Thoracic aorta (tissue), 2 donors: ENCODE measurements around the gene CELSR2. TPM values are rescaled to one million over a fixed set of nuclear protein-coding genes. Genes with fewer than 3 reads are reported as not detected.
A peak's percentile ranks its signal among the peaks of the same experiment; 100 is the strongest.
"Not testable (repeated sequence)": the region's sequence is repeated elsewhere in the genome, so short reads cannot be mapped to it uniquely, and the experiment has no call there.

Source experiments
- ATAC-seq: fragments of 150-250 bp; one replicate; pipeline ENCODE4 v1.8.0; 2017; ENCODE audit warnings: low read depth; ENCODE audit not compliant: insufficient number of reproducible peaks, low FRiP score
- DNase-seq: peaks from one replicate; pipeline ENCODE4 v3.0.0-alpha.2; 2020; ENCODE audit warnings: low spot score
- H3K27ac ChIP-seq, 2 donors: fragments of 200-600 bp; sonication (generic); 1 replicate in 1 of 2; 2 replicates in 1 of 2; pipeline ENCODE4 v1.5.1; 2016; ENCODE audit warnings: mild to moderate bottlenecking in 2 of 2, moderate library complexity in 2 of 2
- H3K27me3 ChIP-seq: fragments of 200-600 bp; sonication (generic); replicated peaks from 2 replicates; pipeline ENCODE4 v1.6.0; 2016; ENCODE audit warnings: mild to moderate bottlenecking; ENCODE audit not compliant: insufficient read depth
- H3K36me3 ChIP-seq: fragments of 200-600 bp; sonication (generic); one replicate; pipeline ENCODE4 v1.5.1; 2016
- H3K4me1 ChIP-seq, 2 donors: fragments of 200-600 bp; sonication (generic); 1 replicate in 1 of 2; 2 replicates in 1 of 2; pipeline versions ENCODE4 v1.5.1 to v1.6.0; 2016; ENCODE audit warnings: low read depth in 2 of 2, mild to moderate bottlenecking in 1 of 2; ENCODE audit not compliant: control insufficient read depth in 1 of 2
- H3K4me3 ChIP-seq: fragments of 200-600 bp; sonication (generic); 2 replicates; pipeline ENCODE4 v1.5.1; 2016; ENCODE audit warnings: mild to moderate bottlenecking
- H3K9me3 ChIP-seq: fragments of 200-600 bp; sonication (generic); 2 replicates; pipeline ENCODE4 v1.5.1; 2016
- CTCF ChIP-seq: fragments of 200-600 bp; sonication (generic); IDR thresholded peaks from one replicate; pipeline ENCODE4 v1.5.1; 2019; ENCODE audit warnings: antibody characterized with exemption
- total RNA-seq, 2 donors: library from RNA; depleted of rRNA; stranded (reverse); fragments of >200 nt; gene quantifications; one replicate each; pipeline versions ENCODE4 v1.1.0 to v1.2.3, GENCODE V29; 2016

The CELSR2 gene
- total RNA-seq, 2 donors from 2014 or later: 4.0 to 10.0 TPM

DNA sequence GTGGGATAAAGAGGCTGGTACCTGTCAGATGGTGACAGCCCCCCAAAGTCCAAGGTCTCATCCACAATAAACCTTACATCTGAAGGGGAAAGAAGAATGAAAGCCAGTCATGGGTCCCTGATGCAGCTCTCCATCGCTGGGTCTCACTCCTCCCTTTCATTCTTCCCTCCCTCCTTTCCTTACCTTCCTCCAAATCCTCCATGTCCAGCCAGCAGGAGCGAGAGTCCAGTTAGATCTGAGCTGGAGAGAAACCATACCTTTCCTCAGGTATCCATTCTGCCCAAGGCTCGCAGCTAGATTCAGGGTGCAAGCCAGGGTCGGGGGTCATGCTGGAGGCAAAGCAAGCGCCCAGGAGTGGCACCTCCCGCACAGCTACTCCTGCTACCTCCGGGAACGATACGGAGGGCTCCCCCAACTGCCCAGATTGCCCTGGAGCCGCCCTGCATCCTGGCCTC lies 33.2 kb downstream of the CELSR2 start:
- peaks cover 12 to 28% of the 10 kb centered on the region in 2 donors for H3K4me1 ChIP-seq
- H3K27ac ChIP-seq: peak overlapping the region; percentile 54 to 84
- DNase-seq (no peak), ATAC-seq (no peak)
- H3K9me3 ChIP-seq: no peaks in the 10 kb centered on the region
- no peak for TF ChIP-seq CTCF
- H3K4me3 ChIP-seq: peak overlapping the region; percentile 80
- no peaks in the 10 kb centered on the region for H3K36me3 ChIP-seq
- no peaks in the 10 kb centered on the region for H3K27me3 ChIP-seq

DNA sequence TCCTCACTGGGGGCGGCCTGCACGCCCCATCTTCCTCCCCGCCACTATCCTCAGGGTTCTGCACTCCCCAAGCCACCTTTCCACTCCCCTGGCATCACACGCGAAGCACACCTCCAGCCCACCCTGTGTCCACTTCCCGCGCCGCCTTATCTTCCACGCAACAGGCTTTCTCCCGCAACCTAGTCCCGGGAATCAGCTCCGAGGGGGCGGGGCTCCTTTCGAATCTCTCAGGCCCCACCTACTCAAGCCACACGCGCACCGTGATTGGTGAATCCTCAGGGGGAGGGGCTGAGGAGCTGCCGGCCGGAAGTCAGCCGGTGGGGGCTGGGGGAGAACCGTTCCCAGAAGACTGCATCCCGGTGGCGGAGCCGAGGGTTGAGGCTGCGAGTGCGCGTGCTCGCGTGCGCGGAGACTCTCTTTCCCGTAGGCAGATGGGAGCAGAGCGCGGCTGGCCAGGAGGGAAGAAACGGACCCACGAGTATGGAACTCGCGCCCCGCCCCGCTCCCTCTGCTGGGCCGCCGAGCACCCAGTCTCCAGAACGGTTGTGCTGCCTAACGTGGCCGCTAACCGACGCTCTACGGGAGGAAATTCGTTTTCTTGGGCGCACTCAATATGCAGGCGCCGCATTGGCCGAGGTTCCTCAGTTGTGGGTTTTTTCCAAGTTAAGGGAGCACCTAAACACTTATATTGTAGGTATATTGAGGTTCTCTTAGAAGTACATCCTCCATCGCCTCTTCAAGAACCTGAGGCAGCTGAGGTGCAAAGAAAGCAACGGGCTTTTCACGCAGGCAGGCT lies 33.8 kb downstream of the CELSR2 start, which contains the start of gene PSRC1:
PSRC1 (minus strand) TSS at position 194 of the 796 bp plus-strand sequence.
- Histone ChIP-seq H3K27me3 (no peaks in the 10 kb centered on the region), H3K27ac (peak within 1 kb of the TSS; percentile 84 to 93), H3K9me3 (no peaks in the 10 kb centered on the region), H3K36me3 (no peaks in the 10 kb centered on the region), H3K4me1 (peaks cover 12 to 25% of the 10 kb centered on the region in 2 donors), H3K4me3 (peak within 1 kb of the TSS; percentile 80)
- DNase-seq (peak; percentile 88), ATAC-seq (peak; percentile 97)
- peak; percentile 62 for TF ChIP-seq CTCF

- no peaks in the 10 kb centered on the region for H3K36me3 ChIP-seq
- ATAC-seq: no peak
- no peaks in the 10 kb centered on the region for H3K27me3 ChIP-seq
- H3K4me1 ChIP-seq: peaks cover 12 to 25% of the 10 kb centered on the region in 2 donors
- DNase-seq: no peak
- no peaks in the 10 kb centered on the region for H3K9me3 ChIP-seq
- H3K4me3 ChIP-seq: peak overlapping the region; percentile 80
- H3K27ac ChIP-seq: peak overlapping the region; percentile 84 to 93
- no peak for TF ChIP-seq CTCF
Observed at GRCh38 chr1:109283748-109284600, 34.6 kb downstream of the CELSR2 start.

DNA sequence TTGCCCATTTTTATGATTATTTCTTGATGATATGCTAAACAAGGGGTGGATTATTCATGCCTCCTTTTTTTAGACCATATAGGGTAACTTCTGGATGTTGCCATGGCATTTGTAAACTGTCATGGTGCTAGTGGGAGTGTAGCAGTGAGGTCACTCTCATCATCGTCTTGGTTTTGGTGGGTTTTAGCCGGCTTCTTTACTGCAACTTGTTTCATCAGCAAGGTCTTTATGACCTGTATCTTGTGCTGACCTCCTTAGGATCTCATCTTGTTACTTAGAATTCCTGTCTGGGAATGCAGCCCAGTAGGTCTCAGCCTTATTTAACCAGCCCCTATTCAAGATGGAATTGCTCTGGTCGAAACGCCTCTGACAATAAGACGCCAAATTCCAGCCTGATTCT lies 37.4 kb downstream of the CELSR2 start:
- not testable (repeated sequence) for H3K4me3 ChIP-seq, DNase-seq, H3K27ac ChIP-seq, H3K27me3 ChIP-seq, ATAC-seq, H3K9me3 ChIP-seq, H3K36me3 ChIP-seq
- H3K4me1 ChIP-seq: peaks cover 9 to 20% of the 10 kb centered on the region in 2 donors

DNA sequence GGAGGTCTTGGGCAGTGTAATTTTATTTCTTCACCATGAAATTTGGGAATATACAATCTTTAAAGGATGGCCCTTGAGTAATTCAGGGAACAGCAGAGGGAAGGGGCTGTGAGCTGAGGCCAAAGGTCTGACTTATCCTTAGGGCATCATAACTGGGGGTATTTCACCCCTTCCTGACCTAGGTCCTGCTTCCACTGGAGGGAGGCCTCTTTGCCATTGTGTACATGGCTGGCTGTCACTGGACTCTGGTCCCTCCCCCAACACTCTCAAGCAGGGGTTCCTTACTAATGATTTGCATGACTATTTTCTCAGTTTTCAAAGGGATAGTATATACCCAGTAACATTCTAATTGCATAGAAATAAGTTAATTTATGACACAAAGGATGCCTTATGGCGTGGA lies 40.8 kb downstream of the CELSR2 start:
- no peaks in the 10 kb centered on the region for H3K36me3 ChIP-seq
- H3K4me1 ChIP-seq: no peaks in the 10 kb centered on the region
- H3K27me3 ChIP-seq: no peaks in the 10 kb centered on the region
- ATAC-seq (no peak), DNase-seq (no peak)
- H3K27ac ChIP-seq: no peak overlapping the region
- H3K4me3 ChIP-seq: no peak overlapping the region
- no peaks in the 10 kb centered on the region for H3K9me3 ChIP-seq
- TF ChIP-seq CTCF: no peak
